ENCODE results near the gene IPPK.

The IPPK gene

GRCh38 chr9:92611621-92612285 is 58.2 kb downstream of the IPPK start:
- in situ Hi-C loops (cut with MboI; ENCODE audit: low sequenced_read_pairs, unreplicated experiment): no loop called here

GRCh38 chr9:92610470-92611420 is 59.2 kb downstream of the IPPK start:
- in situ Hi-C loops (cut with MboI; ENCODE audit: low sequenced_read_pairs, unreplicated experiment): no loop called here
- TF ChIP-seq CTCF (IDR thresholded peaks at IDR 0.05; ENCODE audit: borderline replicate concordance, control extremely low read depth, extremely low read depth, insufficient read depth, missing control alignments): no peak
- no peak for DNase-seq (ENCODE audit: low spot score)

More at GRCh38 chr9:92611621-92612285, 58.2 kb downstream of the IPPK start:
- no peak for TF ChIP-seq CTCF (IDR thresholded peaks at IDR 0.05; ENCODE audit: borderline replicate concordance, control extremely low read depth, extremely low read depth, insufficient read depth, missing control alignments)
- no peak for DNase-seq (ENCODE audit: low spot score)

GRCh38 chr9:92608909-92609445 is 61.0 kb downstream of the IPPK start:
- DNase-seq (ENCODE audit: low spot score): no peak
- no peak for TF ChIP-seq CTCF (IDR thresholded peaks at IDR 0.05; ENCODE audit: borderline replicate concordance, control extremely low read depth, extremely low read depth, insufficient read depth, missing control alignments)
- in situ Hi-C loops (cut with MboI; ENCODE audit: low sequenced_read_pairs, unreplicated experiment): no loop called here

- DNase-seq (ENCODE audit: low spot score): no peak
- in situ Hi-C loops (cut with MboI; ENCODE audit: low sequenced_read_pairs, unreplicated experiment): no loop called here
- TF ChIP-seq CTCF (IDR thresholded peaks at IDR 0.05; ENCODE audit: borderline replicate concordance, control extremely low read depth, extremely low read depth, insufficient read depth, missing control alignments): no peak
These were observed 61.6 kb downstream of the IPPK start for GRCh38 chr9:92608241-92608908.

GRCh38 chr9:92607773-92608172 is 62.2 kb downstream of the IPPK start:
- DNase-seq (ENCODE audit: low spot score): no peak
- in situ Hi-C loops (cut with MboI; ENCODE audit: low sequenced_read_pairs, unreplicated experiment): no loop called here
- no peak for TF ChIP-seq CTCF (IDR thresholded peaks at IDR 0.05; ENCODE audit: borderline replicate concordance, control extremely low read depth, extremely low read depth, insufficient read depth, missing control alignments)

GRCh38 chr9:92607088-92607487 is 62.8 kb downstream of the IPPK start:
- no peak for TF ChIP-seq CTCF (IDR thresholded peaks at IDR 0.05; ENCODE audit: borderline replicate concordance, control extremely low read depth, extremely low read depth, insufficient read depth, missing control alignments)
- in situ Hi-C loops (cut with MboI; ENCODE audit: low sequenced_read_pairs, unreplicated experiment): no loop called here
- DNase-seq (ENCODE audit: low spot score): no peak
